ENCODE data around the gene PSENEN. TPM values are rescaled to one million over a fixed set of nuclear protein-coding genes. Genes with fewer than 3 reads are reported as not detected.

The PSENEN gene
- total and polyA plus RNA-seq, 9 of the 15 experiments (the other 6 are each of a cell fraction or from before 2014, with no cell fraction given): 34.5 to 299 (median 61.1) TPM

DNA sequence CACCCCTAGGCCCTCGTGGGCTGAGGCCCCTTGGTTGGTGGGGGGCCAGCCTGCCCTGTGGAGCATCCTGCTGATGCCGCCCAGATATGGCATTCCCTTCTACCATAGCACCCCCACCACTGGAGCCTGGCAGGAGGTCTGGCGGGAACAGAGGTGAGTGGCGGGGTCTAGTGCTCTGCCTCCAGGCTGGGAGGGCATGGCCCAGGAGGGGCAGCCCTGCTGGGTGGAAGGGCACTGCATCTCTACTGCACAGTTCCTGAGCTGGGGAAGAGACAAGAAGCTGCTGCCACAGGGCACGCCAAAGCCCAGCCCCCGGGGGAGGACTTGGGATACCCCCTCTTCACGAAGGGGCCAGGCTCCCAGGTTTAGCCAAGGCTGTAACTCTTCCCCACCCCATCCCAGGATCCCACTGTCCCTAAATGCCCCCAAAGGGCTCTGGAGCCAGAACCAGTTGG, 30.1 kb upstream of the PSENEN start:
- Histone ChIP-seq H3K9me1 (ENCODE audit: control insufficient read depth, insufficient read depth, low read length) (no peaks in the 10 kb centered on the region), H3K9ac (ENCODE audit: insufficient read depth in 1 of 2, low read depth in 2 of 2, low read length in 2 of 2) (peak overlapping the region in 1 of 2 experiments; percentile 91; a peak in 2 of 4 replicates), H3K9me3 (replicated peaks; ENCODE audit: control insufficient read depth, insufficient read depth, low read depth, low read length) (no peaks in the 10 kb centered on the region), H3K27me3 (ENCODE audit: control insufficient read depth in 2 of 2, insufficient read depth in 2 of 2, low read length in 2 of 2) (peaks cover 13 to 40% of the 10 kb centered on the region in 2 experiments; a peak in 4 of 5 replicates), H3K4me2 (ENCODE audit: insufficient read depth, low read length) (no peak overlapping the region), H3K27ac (ENCODE audit: extremely low read depth, low read depth, low read length) (no peak overlapping the region), H3K4me1 (replicated peaks in 1 of 2; ENCODE audit: control insufficient read depth in 2 of 2, insufficient read depth in 2 of 2, low read length in 2 of 2) (peaks cover 14 to 56% of the 10 kb centered on the region in 2 experiments), H2AFZ (ENCODE audit: low read depth, low read length) (no peak overlapping the region), H4K20me1 (replicated peaks; ENCODE audit: control insufficient read depth, insufficient read depth, low read length) (0 out of 2 replicates have a peak, but pooled peaks cover 11% of the 10 kb centered on the region), H3K4me3 (no peak overlapping the region), H3K36me3 (ENCODE audit: control insufficient read depth, insufficient read depth, low read length) (peaks cover 11% of the 10 kb centered on the region; the same call in 2 of the 3 replicates), H3K79me2 (ENCODE audit: control insufficient read depth, insufficient read depth, low read length) (peaks cover 24% of the 10 kb centered on the region)
- no peak for TF ChIP-seq EZH2 (IDR thresholded peaks at IDR 0.05; ENCODE audit: borderline replicate concordance, low read depth, low read length)
- TF ChIP-seq SIN3B (IDR thresholded peaks at IDR 0.05; ENCODE audit: low read depth): no peak
- TF ChIP-seq ZNF282 (CRISPR knock-in tag; IDR thresholded peaks at IDR 0.05): no peak
- TF ChIP-seq ZBTB1 (CRISPR knock-in tag; IDR thresholded peaks at IDR 0.05; ENCODE audit: borderline replicate concordance, low read depth): no peak
- TF ChIP-seq, protein P1, sequence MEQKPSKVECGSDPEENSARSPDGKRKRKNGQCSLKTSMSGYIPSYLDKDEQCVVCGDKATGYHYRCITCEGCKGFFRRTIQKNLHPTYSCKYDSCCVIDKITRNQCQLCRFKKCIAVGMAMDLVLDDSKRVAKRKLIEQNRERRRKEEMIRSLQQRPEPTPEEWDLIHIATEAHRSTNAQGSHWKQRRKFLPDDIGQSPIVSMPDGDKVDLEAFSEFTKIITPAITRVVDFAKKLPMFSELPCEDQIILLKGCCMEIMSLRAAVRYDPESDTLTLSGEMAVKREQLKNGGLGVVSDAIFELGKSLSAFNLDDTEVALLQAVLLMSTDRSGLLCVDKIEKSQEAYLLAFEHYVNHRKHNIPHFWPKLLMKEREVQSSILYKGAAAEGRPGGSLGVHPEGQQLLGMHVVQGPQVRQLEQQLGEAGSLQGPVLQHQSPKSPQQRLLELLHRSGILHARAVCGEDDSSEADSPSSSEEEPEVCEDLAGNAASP (IDR thresholded peaks at IDR 0.05): no peak
- TF ChIP-seq ZNF3 (CRISPR knock-in tag; IDR thresholded peaks at IDR 0.05): no peak
- TF ChIP-seq NFE2L1 (tag; IDR thresholded peaks at IDR 0.05; ENCODE audit: borderline replicate concordance, low read depth): no peak
- TF ChIP-seq CEBPB (tag; IDR thresholded peaks at IDR 0.05): no peak
- no peak for TF ChIP-seq MTF1 (CRISPR knock-in tag; IDR thresholded peaks at IDR 0.05; ENCODE audit: borderline replicate concordance)
- no peak for TF ChIP-seq NELFE (IDR thresholded peaks at IDR 0.05; ENCODE audit: insufficient read depth, insufficient read length)
- no peak for TF ChIP-seq SIN3A (IDR thresholded peaks at IDR 0.05; ENCODE audit: borderline replicate concordance in 2 of 2, control insufficient read depth in 1 of 2, low read depth in 2 of 2, low read length in 2 of 2)
- TF ChIP-seq, protein P2, sequence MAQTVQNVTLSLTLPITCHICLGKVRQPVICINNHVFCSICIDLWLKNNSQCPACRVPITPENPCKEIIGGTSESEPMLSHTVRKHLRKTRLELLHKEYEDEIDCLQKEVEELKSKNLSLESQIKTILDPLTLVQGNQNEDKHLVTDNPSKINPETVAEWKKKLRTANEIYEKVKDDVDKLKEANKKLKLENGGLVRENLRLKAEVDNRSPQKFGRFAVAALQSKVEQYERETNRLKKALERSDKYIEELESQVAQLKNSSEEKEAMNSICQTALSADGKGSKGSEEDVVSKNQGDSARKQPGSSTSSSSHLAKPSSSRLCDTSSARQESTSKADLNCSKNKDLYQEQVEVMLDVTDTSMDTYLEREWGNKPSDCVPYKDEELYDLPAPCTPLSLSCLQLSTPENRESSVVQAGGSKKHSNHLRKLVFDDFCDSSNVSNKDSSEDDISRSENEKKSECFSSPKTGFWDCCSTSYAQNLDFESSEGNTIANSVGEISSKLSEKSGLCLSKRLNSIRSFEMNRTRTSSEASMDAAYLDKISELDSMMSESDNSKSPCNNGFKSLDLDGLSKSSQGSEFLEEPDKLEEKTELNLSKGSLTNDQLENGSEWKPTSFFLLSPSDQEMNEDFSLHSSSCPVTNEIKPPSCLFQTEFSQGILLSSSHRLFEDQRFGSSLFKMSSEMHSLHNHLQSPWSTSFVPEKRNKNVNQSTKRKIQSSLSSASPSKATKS (CRISPR knock-in tag; IDR thresholded peaks at IDR 0.05): no peak
- TF ChIP-seq ESRRB (CRISPR knock-in tag; IDR thresholded peaks at IDR 0.05; ENCODE audit: borderline replicate concordance): no peak
- TF ChIP-seq KLF10 (CRISPR knock-in tag; IDR thresholded peaks at IDR 0.05): no peak
- TF ChIP-seq, protein P3, sequence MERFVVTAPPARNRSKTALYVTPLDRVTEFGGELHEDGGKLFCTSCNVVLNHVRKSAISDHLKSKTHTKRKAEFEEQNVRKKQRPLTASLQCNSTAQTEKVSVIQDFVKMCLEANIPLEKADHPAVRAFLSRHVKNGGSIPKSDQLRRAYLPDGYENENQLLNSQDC (CRISPR knock-in tag; IDR thresholded peaks at IDR 0.05): no peak
- TF ChIP-seq, protein P4, sequence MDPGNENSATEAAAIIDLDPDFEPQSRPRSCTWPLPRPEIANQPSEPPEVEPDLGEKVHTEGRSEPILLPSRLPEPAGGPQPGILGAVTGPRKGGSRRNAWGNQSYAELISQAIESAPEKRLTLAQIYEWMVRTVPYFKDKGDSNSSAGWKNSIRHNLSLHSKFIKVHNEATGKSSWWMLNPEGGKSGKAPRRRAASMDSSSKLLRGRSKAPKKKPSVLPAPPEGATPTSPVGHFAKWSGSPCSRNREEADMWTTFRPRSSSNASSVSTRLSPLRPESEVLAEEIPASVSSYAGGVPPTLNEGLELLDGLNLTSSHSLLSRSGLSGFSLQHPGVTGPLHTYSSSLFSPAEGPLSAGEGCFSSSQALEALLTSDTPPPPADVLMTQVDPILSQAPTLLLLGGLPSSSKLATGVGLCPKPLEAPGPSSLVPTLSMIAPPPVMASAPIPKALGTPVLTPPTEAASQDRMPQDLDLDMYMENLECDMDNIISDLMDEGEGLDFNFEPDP (CRISPR knock-in tag; IDR thresholded peaks at IDR 0.05): no peak
- in situ Hi-C loops (cut with MboI) (no loop called here), intact Hi-C loops (cut with micrococcal nuclease) (no loop called here)
- WGBS (ENCODE audit: insufficient coverage, low coverage, missing lambda C conversion rate): 75% methylated on average over 6 of the region's 7 CpGs
- ChIA-PET POLR2A (interaction anchor here (1.0 kb wide), 1 partner anchor 9 kb away, joined by 4 read pairs; no protein-coding TSS in a partner anchor), CTCF (ENCODE audit: low intra/inter-chr PET ratio) (interaction anchor here (3.0 kb wide), 1 partner anchor 22 kb away, joined by 76 read pairs; no protein-coding TSS in a partner anchor)
- no peak for DNase-seq (ENCODE audit: extremely low read depth in 1 of 4, low spot score in 3 of 4)
- BruUV-seq (replicated peaks): no TSS peak
- ATAC-seq: no peak
- FAIRE-seq: no peak
